ENCODE results near the gene EXD2.
"Not testable (repeated sequence)": the region's sequence is repeated elsewhere in the genome, so short reads cannot be mapped to it uniquely, and the experiment has no call there.

EXD2 gene

GRCh38 chr14:69193721-69194120, 2.4 kb downstream of the EXD2 start:
- no peak for DNase-seq (ENCODE audit: low spot score)

- DNase-seq (ENCODE audit: low spot score) = no peak
Observed at GRCh38 chr14:69199786-69200185, 8.5 kb downstream of the EXD2 start.

- DNase-seq (ENCODE audit: low spot score) = no peak
Observed at GRCh38 chr14:69204753-69205152, 13.5 kb downstream of the EXD2 start.

GRCh38 chr14:69207435-69208041, 16.2 kb downstream of the EXD2 start:
- DNase-seq (ENCODE audit: low spot score) = no peak

GRCh38 chr14:69208666-69209065, 17.4 kb downstream of the EXD2 start:
- no peak for DNase-seq (ENCODE audit: low spot score)

- DNase-seq (ENCODE audit: low spot score) = no peak
Observed at GRCh38 chr14:69214393-69214792, 23.1 kb downstream of the EXD2 start.

- not testable (repeated sequence) for DNase-seq (ENCODE audit: low spot score)
Observed at GRCh38 chr14:69217663-69218062, 26.4 kb downstream of the EXD2 start.

- DNase-seq (ENCODE audit: low spot score) = no peak
Observed at GRCh38 chr14:69224946-69225345, 33.6 kb downstream of the EXD2 start.

- no peak for DNase-seq (ENCODE audit: low spot score)
Observed at GRCh38 chr14:69226178-69226577, 34.9 kb downstream of the EXD2 start.

GRCh38 chr14:69226736-69227135, 35.4 kb downstream of the EXD2 start:
- DNase-seq (ENCODE audit: low spot score) = no peak

- DNase-seq (ENCODE audit: low spot score) = no peak
Observed at GRCh38 chr14:69231486-69231885, 40.2 kb downstream of the EXD2 start.

GRCh38 chr14:69232388-69232787, 41.1 kb downstream of the EXD2 start:
- DNase-seq (ENCODE audit: low spot score) = no peak

GRCh38 chr14:69234106-69234505, 42.8 kb downstream of the EXD2 start:
- no peak for DNase-seq (ENCODE audit: low spot score)

GRCh38 chr14:69235708-69236107, 44.4 kb downstream of the EXD2 start:
- DNase-seq (ENCODE audit: low spot score) = no peak

- no peak for DNase-seq (ENCODE audit: low spot score)
Observed at GRCh38 chr14:69237142-69237541, 45.8 kb downstream of the EXD2 start.

GRCh38 chr14:69237584-69237983, 46.3 kb downstream of the EXD2 start:
- DNase-seq (ENCODE audit: low spot score) = no peak

GRCh38 chr14:69238883-69239282, 47.6 kb downstream of the EXD2 start:
- DNase-seq (ENCODE audit: low spot score) = no peak

GRCh38 chr14:69240527-69241173, 49.4 kb downstream of the EXD2 start:
- no peak for DNase-seq (ENCODE audit: low spot score)

- DNase-seq (ENCODE audit: low spot score) = no peak
Observed at GRCh38 chr14:69241577-69241976, 50.3 kb downstream of the EXD2 start.

GRCh38 chr14:69242311-69243224, 51.3 kb downstream of the EXD2 start:
- DNase-seq (ENCODE audit: low spot score) = peak; percentile 66

GRCh38 chr14:69244946-69245345, 53.6 kb downstream of the EXD2 start:
- no peak for DNase-seq (ENCODE audit: low spot score)

GRCh38 chr14:69246331-69246730, 55.0 kb downstream of the EXD2 start:
- no peak for DNase-seq (ENCODE audit: low spot score)
